ENCODE measurements around the gene CABYR. TPM values are rescaled to one million over a fixed set of nuclear protein-coding genes. Genes with fewer than 3 reads are reported as not detected.

CABYR gene
- total and polyA plus RNA-seq, 2 experiments from 2014 or later: 1.7 to 2.6 TPM

- no peak for TF ChIP-seq CTCF (IDR thresholded peaks at IDR 0.05; ENCODE audit: low read depth, low read length)
- no peaks in the 10 kb centered on the region for H3K9me3 ChIP-seq (ENCODE audit: low read depth)
Measured at GRCh38 chr18:24095976-24096375, 42.9 kb upstream of the CABYR start.

GRCh38 chr18:24103320-24104021 is 35.4 kb upstream of the CABYR start:
- Histone ChIP-seq H3K27ac (no peak overlapping the region), H3K4me1 (ENCODE audit: low read depth) (no peaks in the 10 kb centered on the region), H3K4me3 (no peak overlapping the region), H3K9me3 (ENCODE audit: low read depth) (no peaks in the 10 kb centered on the region), H3K27me3 (no peaks in the 10 kb centered on the region), H3K36me3 (no peaks in the 10 kb centered on the region)
- TF ChIP-seq CTCF (IDR thresholded peaks at IDR 0.05; ENCODE audit: low read depth, low read length): no peak
- no peak for DNase-seq (ENCODE audit: low read depth in 1 of 2, low spot score in 1 of 2)

More at GRCh38 chr18:24095976-24096375, 42.9 kb upstream of the CABYR start:
- H3K4me1 ChIP-seq (ENCODE audit: low read depth): no peaks in the 10 kb centered on the region
- H3K27ac ChIP-seq: no peak overlapping the region
- H3K4me3 ChIP-seq: no peak overlapping the region
- no peaks in the 10 kb centered on the region for H3K27me3 ChIP-seq
- H3K36me3 ChIP-seq: no peaks in the 10 kb centered on the region
- no peak for DNase-seq (ENCODE audit: low read depth in 1 of 2, low spot score in 1 of 2)

- Histone ChIP-seq H3K27me3 (no peaks in the 10 kb centered on the region), H3K4me1 (ENCODE audit: low read depth) (no peaks in the 10 kb centered on the region), H3K27ac (no peak overlapping the region), H3K9me3 (ENCODE audit: low read depth) (no peaks in the 10 kb centered on the region), H3K4me3 (no peak overlapping the region), H3K36me3 (no peaks in the 10 kb centered on the region)
- no peak for TF ChIP-seq CTCF (IDR thresholded peaks at IDR 0.05; ENCODE audit: low read depth, low read length)
- DNase-seq (ENCODE audit: low read depth in 1 of 2, low spot score in 1 of 2): no peak
Measured at GRCh38 chr18:24104486-24104885, 34.4 kb upstream of the CABYR start.

GRCh38 chr18:24108641-24109040 is 30.2 kb upstream of the CABYR start:
- Histone ChIP-seq H3K36me3 (no peaks in the 10 kb centered on the region), H3K4me1 (ENCODE audit: low read depth) (no peaks in the 10 kb centered on the region), H3K9me3 (ENCODE audit: low read depth) (no peaks in the 10 kb centered on the region), H3K4me3 (no peak overlapping the region), H3K27me3 (no peaks in the 10 kb centered on the region), H3K27ac (no peak overlapping the region)
- DNase-seq (ENCODE audit: low read depth in 1 of 2, low spot score in 1 of 2): no peak
- no peak for TF ChIP-seq CTCF (IDR thresholded peaks at IDR 0.05; ENCODE audit: low read depth, low read length)

- no peaks in the 10 kb centered on the region for H3K9me3 ChIP-seq (ENCODE audit: low read depth)
- DNase-seq (ENCODE audit: low read depth in 1 of 2, low spot score in 1 of 2): no peak
- TF ChIP-seq CTCF (IDR thresholded peaks at IDR 0.05; ENCODE audit: low read depth, low read length): no peak
- no peak overlapping the region for H3K27ac ChIP-seq
- no peaks in the 10 kb centered on the region for H3K27me3 ChIP-seq
- no peaks in the 10 kb centered on the region for H3K36me3 ChIP-seq
- no peaks in the 10 kb centered on the region for H3K4me1 ChIP-seq (ENCODE audit: low read depth)
- no peak overlapping the region for H3K4me3 ChIP-seq
Measured at GRCh38 chr18:24111936-24112335, 26.9 kb upstream of the CABYR start.
